T-helper 2 cell treated with Interferon-gamma antibody and Interleukin-4, amounts not matched to agents 100 ng/mL and 5 ng/mL, for 36 hours (primary cell): ENCODE data around the gene MYBPC3. TPM values are rescaled to one million over a fixed set of nuclear protein-coding genes. Genes with fewer than 3 reads are reported as not detected.
"Not testable (repeated sequence)": the region's sequence is repeated elsewhere in the genome, so short reads cannot be mapped to it uniquely, and the experiment has no call there.

Experiments used
- intact Hi-C: fragments of 100-400 bp; cut with micrococcal nuclease; formaldehyde crosslinking; loops from one replicate; pipeline ENCODE4 v1.15.1; 2023
- total RNA-seq: library from RNA; stranded (reverse); gene quantifications from 2 replicates; pipeline ENCODE4 v1.2.3, GENCODE V29; 2022

The MYBPC3 gene
- total RNA-seq, 1 donor from 2014 or later = not detected

GRCh38 chr11:47326198-47326597, 26.3 kb downstream of the MYBPC3 start:
- intact Hi-C loops = no loop called here

GRCh38 chr11:47325271-47326041, 27.0 kb downstream of the MYBPC3 start:
- intact Hi-C loops = no loop called here

DNA sequence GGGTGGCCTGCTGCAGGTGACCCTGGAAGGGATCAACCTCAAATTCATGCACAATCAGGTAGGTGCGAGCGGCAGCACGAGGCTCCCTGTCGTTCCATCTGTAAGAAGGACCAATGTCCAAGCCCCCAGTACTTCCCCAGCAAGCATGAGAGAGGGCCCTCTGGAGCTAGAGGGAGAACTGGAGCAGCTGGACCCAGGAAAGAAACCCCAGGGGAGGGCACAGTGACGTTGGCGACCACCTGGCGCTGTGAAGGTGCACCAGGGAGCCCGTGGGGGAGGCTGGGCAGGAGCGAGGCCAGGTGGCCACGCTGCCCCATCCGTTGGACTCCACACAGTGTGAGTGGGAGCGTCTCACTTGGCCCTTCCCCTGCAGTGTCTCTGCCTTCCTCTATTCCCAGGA, 28.0 kb downstream of the MYBPC3 start:
- intact Hi-C loops = no loop called here

DNA sequence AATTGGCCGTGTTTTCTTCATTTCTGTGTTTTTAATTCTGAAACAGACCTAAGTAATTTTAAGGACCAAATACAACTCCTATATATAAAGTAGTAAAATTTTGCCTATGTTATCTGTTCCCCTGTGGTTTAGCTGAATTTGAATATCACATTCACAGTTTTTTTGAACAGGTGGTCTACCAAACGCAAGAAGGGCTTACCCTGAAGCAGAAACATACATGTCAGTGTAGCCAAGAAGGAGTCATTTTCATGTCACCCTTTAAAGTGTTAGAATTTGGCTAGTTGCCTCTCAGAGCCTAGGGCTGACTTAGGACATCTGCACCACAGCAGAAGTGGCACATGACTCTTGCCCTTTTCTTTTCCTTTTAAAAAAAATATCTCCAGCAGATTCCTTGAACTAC, 34.3 kb downstream of the MYBPC3 start:
- intact Hi-C loops = no loop called here

DNA sequence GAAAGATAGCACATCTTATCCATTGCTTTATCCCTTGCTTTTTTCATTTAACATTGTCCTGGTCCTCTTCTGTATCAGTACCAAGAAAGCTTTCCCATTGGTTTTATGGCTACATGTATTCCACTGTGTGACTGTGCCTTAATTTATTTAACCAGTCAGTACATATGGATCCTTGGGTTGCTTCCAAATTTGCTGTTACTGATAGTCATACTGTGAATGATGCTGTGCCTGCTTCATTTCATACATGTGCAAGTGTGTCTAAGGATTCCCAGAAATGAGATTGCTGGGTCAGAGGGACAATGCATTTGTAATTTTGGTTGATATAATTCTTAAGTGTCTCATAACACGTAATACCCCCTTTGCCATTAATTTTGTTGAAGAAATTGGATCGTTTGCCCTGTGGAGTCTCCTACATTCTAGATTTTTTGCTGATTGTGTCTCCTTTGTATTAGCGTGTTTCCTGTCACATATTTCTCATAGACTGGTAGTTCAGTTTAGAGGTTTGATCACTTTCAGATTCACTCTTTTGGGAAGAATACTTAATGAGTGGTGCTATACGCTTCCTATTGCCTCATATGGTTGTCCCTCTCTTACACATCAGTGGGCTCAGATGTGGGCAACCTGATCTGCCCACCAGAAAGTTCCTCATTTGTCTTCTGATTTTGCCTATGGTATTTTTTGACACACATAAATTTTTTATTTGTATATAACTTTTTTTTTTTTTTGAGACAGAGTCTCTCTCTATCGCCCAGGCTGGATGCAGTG, 35.3 kb downstream of the MYBPC3 start:
- intact Hi-C loops = no loop called here

GRCh38 chr11:47316501-47316900, 36.0 kb downstream of the MYBPC3 start:
- intact Hi-C loops = not testable (repeated sequence)

GRCh38 chr11:47314992-47315391, 37.5 kb downstream of the MYBPC3 start:
- intact Hi-C loops = no loop called here

DNA sequence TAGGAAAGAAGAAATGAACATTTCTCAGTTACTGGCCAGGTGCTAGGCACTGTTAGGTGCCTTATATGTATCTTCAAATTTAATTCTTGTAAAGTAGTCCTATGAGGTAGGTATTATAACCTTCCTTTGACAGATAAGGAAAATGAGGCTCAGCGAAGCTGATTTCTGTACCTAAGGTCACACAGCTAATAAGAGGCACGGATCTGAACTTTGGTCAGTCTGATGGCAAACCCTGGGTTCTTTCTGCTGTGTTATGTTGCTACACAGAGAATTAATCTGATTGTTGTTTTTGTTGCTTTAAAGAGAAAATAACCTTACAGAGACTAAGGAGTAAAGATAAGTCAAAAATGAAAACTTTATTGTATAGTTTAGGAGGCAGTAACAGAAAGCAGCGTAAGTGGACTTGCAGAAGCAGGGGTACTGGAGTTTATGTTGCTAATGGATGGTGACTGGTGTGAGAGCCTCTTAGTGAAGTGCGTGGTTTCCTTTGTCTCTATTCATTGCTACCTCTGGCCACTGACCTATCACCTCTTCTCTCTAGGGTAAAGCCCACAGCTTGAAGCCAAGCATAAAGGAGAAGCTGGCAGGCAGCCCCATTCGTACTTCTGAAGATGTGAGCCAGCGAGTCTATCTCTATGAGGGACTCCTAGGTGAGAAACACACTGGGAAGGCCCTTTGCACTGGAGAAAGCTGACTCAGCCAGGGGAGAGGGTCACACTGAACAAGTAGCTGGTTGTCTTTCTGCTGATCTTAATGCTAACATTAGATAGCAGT, 44.3 kb downstream of the MYBPC3 start:
- intact Hi-C loops = no loop called here

GRCh38 chr11:47306484-47306844, 46.0 kb downstream of the MYBPC3 start:
- intact Hi-C loops = no loop called here

DNA sequence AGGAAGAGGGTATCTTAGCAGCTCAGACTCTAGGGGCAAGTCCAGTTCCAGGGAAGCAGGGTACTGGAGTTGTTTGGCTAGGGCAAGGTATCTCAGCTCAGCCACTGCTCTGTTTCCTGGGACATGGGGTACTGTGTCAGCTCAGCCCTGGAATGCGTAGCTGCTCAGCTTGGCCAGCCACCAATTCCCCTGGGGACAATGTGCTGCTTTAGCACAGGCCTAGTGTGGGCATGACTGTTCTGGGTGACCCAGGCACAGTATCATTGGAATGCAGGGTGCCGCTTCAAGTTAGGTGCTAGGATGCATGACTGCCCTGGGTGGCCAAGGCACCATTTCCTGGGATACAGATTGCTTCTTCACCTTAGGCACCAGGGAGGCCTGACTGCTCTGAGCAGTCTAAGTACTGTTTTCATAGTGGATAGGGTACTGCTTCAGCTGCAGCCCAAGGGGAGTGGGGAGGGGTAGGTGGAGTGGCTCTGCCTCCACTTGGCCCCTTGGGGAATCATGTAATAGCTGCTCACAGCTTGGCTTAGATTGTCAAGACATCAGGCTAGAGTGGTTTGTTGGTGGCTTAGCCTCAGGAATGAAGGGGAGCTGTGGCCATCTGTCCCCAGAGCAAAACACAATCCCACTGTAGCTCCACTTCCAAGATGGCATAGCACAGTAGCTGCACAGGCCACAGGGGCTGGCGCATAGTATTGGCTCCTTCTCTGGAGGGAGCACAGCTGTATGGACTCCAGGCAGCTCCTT, 46.6 kb downstream of the MYBPC3 start:
- intact Hi-C loops = no loop called here

GRCh38 chr11:47302853-47303252, 49.6 kb downstream of the MYBPC3 start:
- intact Hi-C loops = no loop called here

GRCh38 chr11:47299078-47299477, 53.4 kb downstream of the MYBPC3 start:
- intact Hi-C loops = no loop called here

DNA sequence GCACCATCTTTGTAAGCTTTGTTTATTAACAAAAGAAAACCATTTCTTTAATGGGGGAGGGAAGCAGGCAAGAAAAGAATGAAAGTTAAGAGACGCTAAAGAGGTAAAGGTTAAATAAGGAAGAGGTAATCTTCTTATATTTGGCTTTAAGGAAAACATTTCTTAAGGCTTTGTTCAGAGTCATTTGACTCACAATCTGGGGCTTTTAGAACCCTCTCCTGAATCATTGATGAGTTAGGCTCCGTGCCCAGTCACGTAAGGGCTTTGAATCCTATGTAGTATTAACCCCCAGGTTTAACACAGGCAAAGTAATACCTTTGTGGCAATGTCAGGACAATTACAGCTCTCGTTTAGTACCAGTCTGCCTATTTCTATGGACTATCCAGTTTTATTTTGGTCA, 56.5 kb downstream of the MYBPC3 start:
- intact Hi-C loops = no loop called here

DNA sequence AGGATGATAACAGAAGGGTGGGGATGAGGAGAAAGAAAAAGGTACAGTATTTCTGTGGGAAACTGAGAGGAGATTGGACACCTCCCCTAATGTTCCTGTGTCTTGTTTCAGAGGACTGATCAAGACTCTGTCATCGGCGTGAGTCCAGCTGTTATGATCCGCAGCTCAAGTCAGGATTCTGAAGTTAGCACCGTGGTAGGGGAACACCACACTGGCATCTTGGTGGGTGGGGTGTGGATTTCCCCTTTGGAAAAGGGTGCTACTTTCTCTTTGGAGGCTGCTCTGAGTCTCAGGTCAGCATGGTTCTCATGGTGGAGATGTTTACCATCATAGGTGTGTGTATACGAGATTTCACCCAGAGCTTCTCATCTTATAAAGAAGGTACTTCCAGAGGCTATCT, 57.1 kb downstream of the MYBPC3 start:
- intact Hi-C loops = no loop called here

DNA sequence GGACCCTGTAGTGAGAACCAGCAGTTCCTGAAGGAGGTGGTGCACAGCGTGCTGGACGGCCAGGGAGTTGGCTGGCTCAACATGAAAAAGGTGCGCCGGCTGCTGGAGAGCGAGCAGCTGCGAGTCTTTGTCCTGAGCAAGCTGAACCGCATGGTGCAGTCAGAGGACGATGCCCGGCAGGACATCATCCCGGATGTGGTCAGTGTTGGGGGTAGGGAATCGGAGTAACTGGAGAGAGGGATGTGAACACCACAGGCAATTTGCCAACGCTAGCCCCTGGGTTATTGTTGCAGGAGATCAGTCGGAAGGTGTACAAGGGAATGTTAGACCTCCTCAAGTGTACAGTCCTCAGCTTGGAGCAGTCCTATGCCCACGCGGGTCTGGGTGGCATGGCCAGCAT, 62.6 kb downstream of the MYBPC3 start:
- intact Hi-C loops = no loop called here

GRCh38 chr11:47288066-47288465, 64.4 kb downstream of the MYBPC3 start:
- intact Hi-C loops = no loop called here

DNA sequence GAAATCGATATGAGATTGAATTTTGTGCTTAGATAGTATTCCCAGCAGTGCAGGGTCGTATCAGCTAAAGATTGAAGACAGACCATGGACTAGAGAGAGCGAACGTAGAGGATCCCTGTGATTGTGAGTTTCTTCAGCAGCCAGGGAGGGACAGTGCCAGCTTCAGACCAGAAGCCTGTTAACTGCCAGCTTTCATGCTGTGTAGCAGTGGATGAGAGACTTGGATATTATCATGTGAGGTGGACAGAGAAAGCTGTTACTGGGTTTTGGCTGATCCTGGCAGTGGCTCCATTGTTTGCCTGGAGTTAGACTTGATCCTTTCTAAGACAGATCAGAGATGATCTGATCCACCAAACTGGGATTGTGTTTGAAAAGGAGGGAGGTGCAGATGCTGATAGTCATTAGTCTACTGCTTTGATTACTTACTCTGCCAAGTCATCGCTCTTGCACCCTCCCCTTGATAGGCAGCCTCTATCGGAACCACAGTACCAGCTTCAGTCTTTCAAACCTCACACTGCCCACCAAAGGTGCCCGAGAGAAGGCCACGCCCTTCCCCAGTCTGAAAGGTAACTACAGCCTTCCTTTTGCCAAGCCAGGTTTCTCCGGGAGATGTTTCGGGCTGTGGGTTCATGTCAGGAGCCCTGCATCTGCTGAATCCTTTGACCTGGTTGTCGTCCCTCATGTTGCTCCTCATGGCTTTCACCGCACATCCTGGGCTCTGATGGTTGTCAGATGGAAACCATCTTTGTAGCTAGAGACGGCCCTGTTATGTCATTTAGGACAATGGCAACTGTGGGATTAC, 66.3 kb downstream of the MYBPC3 start:
- intact Hi-C loops = no loop called here

DNA sequence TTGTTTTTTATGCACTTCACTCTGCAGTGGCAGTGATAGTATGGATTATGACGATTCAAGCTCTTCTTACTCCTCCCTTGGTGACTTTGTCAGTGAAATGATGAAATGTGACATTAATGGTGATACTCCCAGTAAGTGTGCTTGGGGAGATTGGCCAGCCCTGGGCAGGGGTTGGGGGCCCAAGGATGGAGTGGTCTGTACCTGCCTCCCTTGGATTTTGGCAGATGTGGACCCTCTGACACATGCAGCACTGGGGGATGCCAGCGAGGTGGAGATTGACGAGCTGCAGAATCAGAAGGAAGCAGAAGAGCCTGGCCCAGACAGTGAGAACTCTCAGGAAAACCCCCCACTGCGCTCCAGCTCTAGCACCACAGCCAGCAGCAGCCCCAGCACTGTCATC, 68.4 kb downstream of the MYBPC3 start:
- intact Hi-C loops = no loop called here

GRCh38 chr11:47282462-47282861, 70.0 kb downstream of the MYBPC3 start:
- intact Hi-C loops = no loop called here
